ENCODE results near the gene TPSD1.
"Not testable (repeated sequence)": the region's sequence is repeated elsewhere in the genome, so short reads cannot be mapped to it uniquely, and the experiment has no call there.

TPSD1 gene

DNA sequence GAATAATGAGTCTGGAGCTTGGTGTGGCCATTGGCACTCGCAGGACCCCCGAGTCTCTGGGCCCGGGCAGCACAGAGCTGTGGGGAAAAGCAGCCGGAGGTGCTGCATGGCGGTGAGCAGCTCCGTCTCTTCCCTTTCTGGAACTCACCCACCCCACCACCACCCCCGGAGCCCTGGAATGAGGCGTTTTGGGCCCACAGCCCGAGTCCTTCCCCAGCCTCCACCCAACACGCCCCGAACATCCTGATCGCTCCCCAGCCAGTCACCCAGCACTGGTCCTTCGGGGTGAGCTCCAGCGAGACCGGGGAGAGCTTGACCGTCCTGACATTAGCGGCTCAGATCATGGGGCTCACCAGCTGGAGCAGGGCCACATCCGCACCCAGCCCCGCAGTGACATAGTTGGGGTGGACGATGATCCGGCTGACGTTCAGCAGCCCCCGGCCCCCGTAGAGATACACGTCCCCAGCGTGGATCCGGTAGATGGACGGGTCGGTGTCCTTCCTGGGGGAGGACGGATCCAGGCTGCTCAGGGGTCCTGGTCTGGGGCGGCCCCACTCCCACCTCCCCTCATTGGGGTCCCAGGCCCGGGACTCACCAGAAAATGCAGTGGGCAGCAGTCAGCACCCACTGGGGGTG is 6.5 kb downstream of the TPSD1 start:
- in situ Hi-C loops (cut with MboI; ENCODE audit: low sequenced_read_pairs), result no loop called here

DNA sequence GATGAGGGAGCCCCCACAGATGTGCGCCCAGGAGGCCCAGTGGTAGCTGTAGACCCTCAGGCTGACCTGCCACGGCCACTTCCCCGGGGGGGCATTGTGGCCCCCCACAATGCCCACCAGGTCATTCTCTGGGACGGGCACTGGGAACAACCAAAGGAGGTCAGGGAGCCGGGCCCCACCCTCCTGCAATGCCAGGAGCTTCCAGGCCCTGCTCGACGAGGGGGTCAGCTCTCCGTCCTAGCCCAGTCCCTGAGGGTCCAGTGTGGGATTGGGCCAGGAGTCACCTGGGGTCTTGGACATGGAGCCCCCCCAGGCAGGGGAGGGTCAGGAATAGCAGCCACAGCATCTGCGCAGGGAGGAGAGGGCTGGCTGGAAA is 7.0 kb downstream of the TPSD1 start:
- in situ Hi-C loops (cut with MboI; ENCODE audit: low sequenced_read_pairs), result no loop called here

GRCh38 chr16:1263591-1264344 is 7.9 kb downstream of the TPSD1 start:
- in situ Hi-C loops (cut with MboI; ENCODE audit: low sequenced_read_pairs), result no loop called here

DNA sequence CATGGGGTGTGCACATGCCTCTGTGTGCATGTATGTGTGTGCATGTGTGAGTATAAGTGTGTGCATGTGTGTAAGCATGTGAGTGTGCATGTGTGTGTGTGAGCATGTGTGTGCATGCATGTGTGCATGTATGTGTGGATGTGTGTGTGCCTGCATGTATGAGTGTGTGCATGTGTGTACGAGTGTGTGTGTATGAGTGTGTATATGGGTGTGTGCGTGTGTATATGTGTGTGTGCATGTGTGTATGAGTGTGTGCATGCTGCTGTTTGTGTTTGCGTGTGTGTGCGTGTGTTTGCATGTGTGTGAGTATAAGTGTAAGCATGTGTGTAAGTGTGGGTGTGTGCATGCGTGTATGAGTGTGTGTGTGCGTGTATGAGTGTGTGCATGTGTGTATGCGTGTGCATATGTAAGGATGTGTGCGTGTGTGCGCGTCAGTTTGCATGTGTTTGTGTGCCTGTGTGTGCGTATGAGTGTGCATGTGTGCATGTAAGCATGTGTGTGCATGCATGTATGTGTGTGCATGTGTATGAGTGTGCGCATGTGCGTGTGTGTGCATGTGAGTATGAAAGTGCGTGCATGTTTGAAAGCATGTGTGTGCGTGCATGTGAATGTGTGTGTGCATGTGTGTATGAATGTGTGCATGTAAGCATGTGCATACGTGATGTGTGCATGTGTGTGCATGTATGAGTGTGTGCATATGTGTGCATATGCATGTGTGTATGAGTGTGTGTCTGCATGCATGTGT is 8.6 kb downstream of the TPSD1 start:
- in situ Hi-C loops (cut with MboI; ENCODE audit: low sequenced_read_pairs), result no loop called here

DNA sequence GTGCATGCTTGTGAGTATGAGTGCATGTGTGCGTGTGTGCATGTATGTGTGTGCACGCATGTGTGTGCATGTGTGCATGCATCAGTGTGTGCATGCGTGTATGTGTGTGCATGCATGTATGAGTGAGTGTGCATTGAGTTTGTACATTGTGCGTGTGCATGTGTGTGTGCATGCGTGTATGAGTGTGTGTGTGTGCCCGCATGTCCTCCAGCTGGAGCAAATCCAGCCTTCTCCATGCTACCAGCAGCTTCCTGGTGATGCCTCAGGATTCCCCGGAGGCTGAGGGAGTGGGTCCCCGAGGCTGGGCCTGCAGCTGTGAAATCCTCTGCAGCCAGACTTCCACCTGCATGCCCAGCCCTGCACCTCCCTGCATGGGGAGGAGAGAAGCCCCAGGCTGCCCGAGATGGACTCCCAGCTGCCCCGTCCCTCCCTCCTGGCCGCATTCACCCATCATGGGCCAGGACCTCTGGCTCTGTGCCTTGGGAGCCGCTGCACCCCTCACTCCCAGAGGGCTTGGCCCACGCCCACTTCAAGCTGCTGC is 9.3 kb downstream of the TPSD1 start:
- in situ Hi-C loops (cut with MboI; ENCODE audit: low sequenced_read_pairs), result no loop called here

- in situ Hi-C loops (cut with MboI; ENCODE audit: low sequenced_read_pairs), result no loop called here
Observed at GRCh38 chr16:1265826-1266225, 10.0 kb downstream of the TPSD1 start.

DNA sequence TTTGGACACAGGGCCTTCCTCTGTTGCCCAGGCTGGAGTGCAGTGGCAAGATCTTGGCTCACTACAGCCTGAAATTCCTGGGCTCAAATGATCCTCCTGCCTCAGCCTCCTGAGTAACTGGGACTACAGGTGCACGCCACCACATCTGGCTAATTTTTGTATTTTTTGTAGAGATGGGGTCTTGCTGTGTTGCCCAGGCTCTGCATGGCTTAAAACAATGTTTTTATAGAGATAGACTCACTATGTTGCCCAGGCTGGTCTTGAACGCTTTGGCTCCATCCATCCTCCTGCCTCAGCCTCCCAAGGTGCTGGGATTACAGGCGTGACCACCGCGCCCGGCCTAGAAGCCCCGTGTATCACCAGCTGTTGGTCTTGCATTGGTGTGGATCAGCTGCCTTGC is 13.5 kb downstream of the TPSD1 start:
- in situ Hi-C loops (cut with MboI; ENCODE audit: low sequenced_read_pairs), result not testable (repeated sequence)

DNA sequence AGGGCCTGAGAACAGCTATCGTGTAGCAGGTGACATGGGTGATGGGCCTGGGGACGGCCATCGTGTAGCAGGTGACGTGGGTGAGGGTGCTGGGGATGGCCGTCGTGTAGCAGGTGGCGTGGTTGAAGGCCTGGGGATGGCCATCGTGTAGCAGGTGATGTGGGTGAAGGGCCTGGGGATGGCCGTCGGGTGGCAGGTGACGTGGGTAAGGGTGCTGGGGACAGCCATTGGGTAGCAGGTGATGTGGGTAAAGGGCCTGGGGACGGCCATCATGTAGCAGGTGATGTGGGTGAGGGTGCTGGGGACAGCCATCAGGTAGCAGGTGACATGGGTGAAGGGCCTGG is 15.5 kb downstream of the TPSD1 start:
- in situ Hi-C loops (cut with MboI; ENCODE audit: low sequenced_read_pairs), result no loop called here

DNA sequence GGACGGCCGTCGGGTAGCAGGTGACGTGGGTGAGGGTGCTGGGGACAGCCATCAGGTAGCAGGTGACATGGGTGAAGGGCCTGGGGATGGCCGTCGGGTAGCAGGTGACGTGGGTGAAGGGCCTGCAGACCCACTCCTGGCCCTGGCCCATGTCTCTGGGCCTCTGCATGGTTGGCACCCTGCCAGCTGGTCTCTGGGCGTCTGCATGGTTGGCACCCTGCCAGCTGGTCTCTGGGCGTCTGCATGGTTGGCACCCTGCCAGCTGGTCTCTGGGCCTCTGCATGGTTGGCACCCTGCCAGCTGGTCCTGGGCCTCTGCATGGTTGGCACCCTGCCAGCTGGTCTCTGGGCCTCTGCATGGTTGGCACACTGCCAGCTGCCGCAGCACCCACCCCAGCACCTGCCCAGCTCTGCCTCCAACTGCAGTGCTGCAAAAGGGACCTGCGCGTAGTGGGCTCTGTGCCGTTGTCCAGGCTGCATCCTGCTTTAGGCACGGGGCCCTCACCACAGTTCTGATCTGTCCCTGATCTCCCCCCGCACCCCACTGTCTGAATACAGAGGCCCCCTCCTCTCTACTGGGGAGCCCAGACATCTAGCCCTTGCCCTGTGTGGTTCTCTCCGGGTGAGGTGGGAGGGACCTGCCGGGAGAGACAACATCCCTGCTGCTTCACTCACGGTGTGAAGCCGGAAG is 16.0 kb downstream of the TPSD1 start:
- in situ Hi-C loops (cut with MboI; ENCODE audit: low sequenced_read_pairs), result not testable (repeated sequence)

DNA sequence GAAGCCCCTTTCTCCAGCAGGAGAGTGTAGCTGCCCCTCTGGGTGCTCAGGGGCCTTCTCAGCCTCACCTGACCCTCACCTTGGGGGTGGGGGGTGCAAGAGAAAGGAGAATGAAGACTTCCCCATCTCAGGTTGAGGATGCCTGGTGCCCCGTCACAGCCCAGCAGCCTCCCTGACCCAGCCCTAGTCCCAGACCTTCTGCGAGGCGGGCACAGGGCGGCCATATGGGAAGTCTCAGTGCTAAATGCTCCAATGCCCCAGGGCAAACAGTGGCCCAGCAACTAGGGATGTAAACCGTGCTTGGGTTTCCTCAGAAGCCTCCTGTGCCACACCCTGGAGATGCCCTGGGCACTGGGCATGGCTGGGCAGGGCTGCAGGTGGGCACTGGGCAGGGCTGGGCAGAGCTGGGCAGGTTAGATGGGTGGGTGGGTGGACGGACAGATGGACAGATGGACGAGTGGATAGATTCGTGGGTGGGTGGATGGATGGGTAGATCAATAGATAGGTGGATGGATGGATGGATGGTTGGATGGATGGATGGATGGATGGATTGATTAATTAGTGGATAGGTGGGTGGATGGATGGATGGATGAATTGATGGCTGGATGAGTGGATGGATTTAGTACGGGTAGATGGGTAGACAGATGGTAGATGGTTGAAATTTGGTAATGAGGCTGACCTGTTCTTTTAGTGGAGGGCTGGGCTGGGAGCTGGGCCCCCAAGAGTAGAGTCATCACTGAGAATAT is 16.8 kb downstream of the TPSD1 start:
- in situ Hi-C loops (cut with MboI; ENCODE audit: low sequenced_read_pairs), result no loop called here

- in situ Hi-C loops (cut with MboI; ENCODE audit: low sequenced_read_pairs), result no loop called here
Observed at GRCh38 chr16:1273816-1274215, 17.9 kb downstream of the TPSD1 start.

DNA sequence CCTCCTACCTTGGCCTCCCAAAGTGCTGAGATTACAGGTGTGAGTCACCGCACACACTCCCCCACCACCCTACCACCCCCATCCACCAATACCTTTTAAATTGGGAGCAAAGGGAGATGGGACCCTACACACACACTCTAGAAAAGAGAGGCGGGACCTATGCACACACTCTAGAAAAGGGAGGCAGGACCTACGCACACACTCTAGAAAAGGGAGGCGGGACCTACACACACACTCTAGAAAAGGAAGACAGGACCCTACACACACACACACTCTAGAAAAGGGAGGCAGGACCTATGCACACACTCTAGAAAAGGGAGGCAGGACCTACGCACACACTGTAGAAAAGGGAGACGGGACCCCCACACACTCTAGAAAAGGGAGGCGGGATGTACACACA is 18.9 kb downstream of the TPSD1 start:
- in situ Hi-C loops (cut with MboI; ENCODE audit: low sequenced_read_pairs), result no loop called here

- in situ Hi-C loops (cut with MboI; ENCODE audit: low sequenced_read_pairs), result no loop called here
Observed at GRCh38 chr16:1275791-1276579, 20.1 kb downstream of the TPSD1 start.

GRCh38 chr16:1276580-1276878 is 20.7 kb downstream of the TPSD1 start:
- in situ Hi-C loops (cut with MboI; ENCODE audit: low sequenced_read_pairs), result no loop called here

GRCh38 chr16:1277151-1277598 is 21.3 kb downstream of the TPSD1 start:
- in situ Hi-C loops (cut with MboI; ENCODE audit: low sequenced_read_pairs), result no loop called here

GRCh38 chr16:1277617-1278282 is 21.9 kb downstream of the TPSD1 start:
- in situ Hi-C loops (cut with MboI; ENCODE audit: low sequenced_read_pairs), result no loop called here

DNA sequence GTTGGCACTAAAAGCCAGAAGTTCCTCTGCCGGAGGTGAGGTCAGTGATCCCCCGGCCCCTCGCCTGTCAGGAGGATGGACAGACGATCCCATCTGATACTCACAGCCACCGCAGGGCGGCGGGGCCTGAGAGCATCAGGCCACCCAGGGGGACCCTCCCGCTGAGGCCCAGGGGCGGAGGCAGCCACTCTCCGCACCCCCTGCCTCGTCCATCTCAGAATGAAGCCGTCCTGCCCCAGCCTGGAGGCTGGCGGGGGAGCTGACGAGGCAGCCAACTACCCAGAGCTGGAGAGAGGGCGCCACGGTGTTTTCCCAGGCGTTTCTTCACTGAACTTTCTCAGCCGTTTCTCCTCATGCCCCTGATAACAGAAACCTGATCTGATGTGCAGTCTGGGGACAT is 22.6 kb downstream of the TPSD1 start:
- in situ Hi-C loops (cut with MboI; ENCODE audit: low sequenced_read_pairs), result no loop called here

GRCh38 chr16:1279081-1279944 is 23.4 kb downstream of the TPSD1 start:
- in situ Hi-C loops (cut with MboI; ENCODE audit: low sequenced_read_pairs), result no loop called here
